SK-N-SH (cell line): ENCODE measurements around the gene PCAT6. TPM values are rescaled to one million over a fixed set of nuclear protein-coding genes. Genes with fewer than 3 reads are reported as not detected.

ENCODE experiments used
- CTCF ChIA-PET: fragments of 300-600, 350-600 bp; formaldehyde crosslinking; extraction: SDS; loops from one replicate; lab custom pipeline; 2021; lab: Yijun Ruan, JAX
- POLR2A ChIA-PET: fragments of 350-600 bp; sonication (Branson Sonifier 250); formaldehyde crosslinking; extraction: SDS; loops from one replicate; lab custom pipeline; 2020; ENCODE audit warnings: antibody characterized with exemption, inconsistent platforms; lab: Yijun Ruan, JAX
- DNase-seq: peaks from one replicate; pipeline ENCODE4 v3.0.0; 2012
- H2AFZ ChIP-seq: fragments of 200-600 bp; sonication (generic); 2 replicates; pipeline ENCODE4 v1.8.1; 2016; ENCODE audit warnings: antibody characterized with exemption, mild to moderate bottlenecking, low read depth
- H3F3A ChIP-seq: fragments of 200-600 bp; sonication (generic); replicated peaks from 2 replicates; pipeline ENCODE3; 2016; ENCODE audit warnings: antibody characterized with exemption, mild to moderate bottlenecking; ENCODE audit not compliant: insufficient read depth
- H3K27ac ChIP-seq, 2 experiments: fragments of 200-500 bp in 1 of 2; fragments of 200-600 bp in 1 of 2; sonication (Bioruptor generic) in 1 of 2; sonication (generic), shearing (Covaris generic) in 1 of 2; 2 replicates each; pipeline versions ENCODE4 v1.5.1 to v1.6.1; 2014 to 2016; ENCODE audit warnings: low read depth in 2 of 2, inconsistent platforms in 1 of 2, low read length in 1 of 2, mild to moderate bottlenecking in 1 of 2, mixed read lengths in 1 of 2
- H3K27me3 ChIP-seq: fragments of 200-600 bp; sonication (generic), shearing (Covaris generic); 2 replicates; pipeline ENCODE4 v1.6.1; 2016; ENCODE audit warnings: mixed run types; ENCODE audit not compliant: insufficient read depth
- H3K36me3 ChIP-seq, 2 experiments: fragments of 200-500 bp in 1 of 2; fragments of 200-600 bp in 1 of 2; sonication (Bioruptor generic) in 1 of 2; sonication (generic) in 1 of 2; replicated peaks in 1 of 2; 2 replicates each; pipeline versions ENCODE3 to v1.5.1; 2014 to 2016; ENCODE audit warnings: low read length in 1 of 2, mild to moderate bottlenecking in 1 of 2; ENCODE audit not compliant: insufficient read depth in 2 of 2, control insufficient read depth in 1 of 2
- H3K4me1 ChIP-seq, 2 experiments: fragments of 200-500 bp in 1 of 2; fragments of 200-600 bp in 1 of 2; sonication (Bioruptor generic) in 1 of 2; sonication (generic), shearing (Covaris generic) in 1 of 2; 2 replicates each; pipeline versions ENCODE4 v1.5.1 to v1.6.1; 2014 to 2016; ENCODE audit warnings: low read depth in 1 of 2, low read length in 1 of 2, mixed run types in 1 of 2; ENCODE audit not compliant: insufficient read depth in 2 of 2, control insufficient read depth in 1 of 2
- H3K4me2 ChIP-seq: fragments of 200-600 bp; sonication (generic), shearing (Covaris generic); 2 replicates; pipeline ENCODE4 v1.6.1; 2017; ENCODE audit warnings: mixed run types
- H3K4me3 ChIP-seq, 2 experiments: fragments of 200-500 bp in 1 of 2; fragments of 200-600 bp in 1 of 2; sonication (Bioruptor generic) in 1 of 2; sonication (generic), shearing (Covaris generic) in 1 of 2; 2 replicates each; pipeline versions ENCODE4 v1.5.1 to v1.8.1; 2014 to 2016; ENCODE audit warnings: low read depth in 2 of 2, inconsistent platforms in 1 of 2, low read length in 1 of 2, mild to moderate bottlenecking in 1 of 2, mixed read lengths in 1 of 2, moderate library complexity in 1 of 2
- H3K79me2 ChIP-seq: fragments of 200-600 bp; sonication (generic); 2 replicates; pipeline ENCODE4 v1.8.1; 2017; ENCODE audit warnings: mild to moderate bottlenecking; ENCODE audit not compliant: insufficient read depth
- H3K9ac ChIP-seq: fragments of 200-600 bp; sonication (generic); 2 replicates; pipeline ENCODE4 v1.6.1; 2017; ENCODE audit warnings: mixed run types
- H3K9me2 ChIP-seq: fragments of 200-600 bp; sonication (generic); 2 replicates; pipeline ENCODE4 v1.6.1; 2017; ENCODE audit warnings: mixed run types
- H3K9me3 ChIP-seq: fragments of 200-600 bp; sonication (generic); 2 replicates; pipeline ENCODE4 v1.6.1; 2017; ENCODE audit warnings: mixed run types, mild to moderate bottlenecking, moderate library complexity
- H4K20me1 ChIP-seq: fragments of 200-600 bp; sonication (generic); 2 replicates; pipeline ENCODE4 v1.6.1; 2017; ENCODE audit warnings: mild to moderate bottlenecking, mixed run types; ENCODE audit not compliant: insufficient read depth
- EZH2phosphoT487 ChIP-seq: fragments of 200-600 bp; sonication (generic); IDR thresholded peaks from 2 replicates; pipeline ENCODE4 v1.6.1; 2017; ENCODE audit warnings: low read depth, mixed run types, mild to moderate bottlenecking, antibody characterized with exemption, moderate library complexity, borderline replicate concordance
- FOSL2 ChIP-seq: IDR thresholded peaks from 2 replicates; pipeline ENCODE4 v1.4.0; 2012; ENCODE audit warnings: low read depth, mild to moderate bottlenecking, moderate library complexity, borderline replicate concordance
- FOXJ3 ChIP-seq: sonication (generic); formaldehyde crosslinking; IDR thresholded peaks from 2 replicates; pipeline ENCODE4 v1.5.1; 2020; ENCODE audit warnings: mild to moderate bottlenecking, missing genetic modification reagents
- MXI1 ChIP-seq: IDR thresholded peaks from 2 replicates; pipeline ENCODE4 v1.6.1; 2012; ENCODE audit warnings: mild to moderate bottlenecking, low read depth, low read length, improper control_type of control experiment
- POLR2AphosphoS5 ChIP-seq: IDR thresholded peaks from 2 replicates; pipeline ENCODE4 v1.6.1; 2012; ENCODE audit warnings: low read depth, low read length
- RAD21 ChIP-seq: IDR thresholded peaks from 2 replicates; pipeline ENCODE4 v1.6.1; 2012; ENCODE audit warnings: mild to moderate bottlenecking, low read length
- REST ChIP-seq: IDR thresholded peaks from 2 replicates; pipeline ENCODE4 v1.6.1; 2012; ENCODE audit warnings: mild to moderate bottlenecking, low read depth, low read length, moderate library complexity
- SIN3A ChIP-seq: IDR thresholded peaks from 2 replicates; pipeline ENCODE4 v1.6.1; 2012; ENCODE audit warnings: low read depth, mild to moderate bottlenecking, low read length, moderate library complexity, borderline replicate concordance
- TAF1 ChIP-seq: IDR thresholded peaks from 2 replicates; pipeline ENCODE4 v1.6.1; 2012; ENCODE audit warnings: low read depth, mild to moderate bottlenecking, low read length, moderate library complexity, borderline replicate concordance
- TEAD4 ChIP-seq: IDR thresholded peaks from 2 replicates; pipeline ENCODE4 v1.4.0; 2012; ENCODE audit warnings: mild to moderate bottlenecking, borderline replicate concordance; ENCODE audit not compliant: insufficient read depth
- ZBTB33 ChIP-seq: IDR thresholded peaks from 2 replicates; pipeline ENCODE4 v1.4.0; 2012; ENCODE audit warnings: low read depth, borderline replicate concordance
- WGBS: methylation state at CpG from one replicate; pipeline ENCODE4 v1.1.6; 2017; ENCODE audit warnings: low lambda C conversion rate; 5-methylcytosine and 5-hydroxymethylcytosine counted together
- polyA plus RNA-seq, 3 experiments: library from polyadenylated mRNA; depleted of rRNA; stranded (reverse); fragments of >200 nt; gene quantifications; 2 replicates each; pipeline ENCODE4 v1.2.3, GENCODE V29; 2012

The PCAT6 gene
- polyA plus RNA-seq, 1 of the 3 experiments (the other 2 are of a cell fraction) = 6.9 TPM

GRCh38 chr1:202807926-202808757, 2.6 kb upstream of the PCAT6 start, which contains the start of gene KDM5B (continued):
- TF ChIP-seq ZBTB33 (no peak), FOXJ3 (no peak; the same call in 1 of the 2 replicates), REST (no peak), RAD21 (no peak), TEAD4 (0 out of 2 replicates have a peak, but pooled peaks have one; percentile 14), POLR2AphosphoS5 (peak; percentile 97), EZH2phosphoT487 (no peak)

- H3K9ac ChIP-seq = no peak overlapping the region
- 88% methylated on average over 15 of the region's 15 CpGs for WGBS
- peak overlapping the region; percentile 60 to 91; a peak in 3 of 4 replicates for H3K27ac ChIP-seq
- H3K9me3 ChIP-seq = no peaks in the 10 kb centered on the region
- peak overlapping the region; percentile 96; the same call in 1 of the 2 replicates for H2AFZ ChIP-seq
- peak overlapping the region; percentile 94 for H3K4me2 ChIP-seq
- ChIA-PET CTCF (interaction anchor here (0.9 to 1.9 kb wide), 4 partner anchors 12 to 44 kb away, joined by 3 to 5 read pairs (median 4); no protein-coding TSS in a partner anchor), POLR2A (interaction anchor here (0.8 kb wide), 1 partner anchor 9 kb away, joined by 4 read pairs; no protein-coding TSS in a partner anchor)
- H3K36me3 ChIP-seq = no peaks in the 10 kb centered on the region
- H3K4me1 ChIP-seq = peaks cover 19 to 34% of the 10 kb centered on the region in 2 experiments; a peak in 3 of 4 replicates
- H3K9me2 ChIP-seq = no peaks in the 10 kb centered on the region
- no peaks in the 10 kb centered on the region for H3K27me3 ChIP-seq
- H3K79me2 ChIP-seq = peaks cover 35% of the 10 kb centered on the region
- DNase-seq = no peak
- H4K20me1 ChIP-seq = peaks cover 23% of the 10 kb centered on the region
- H3K4me3 ChIP-seq = no peak overlapping the region; a peak in 1 of 4 replicates
- H3F3A ChIP-seq = peaks cover 6% of the 10 kb centered on the region
- TF ChIP-seq FOSL2 (no peak), SIN3A (no peak), ZBTB33 (no peak), TAF1 (no peak), EZH2phosphoT487 (no peak), MXI1 (no peak)
Measured at GRCh38 chr1:202809597-202810159, 1.1 kb upstream of the PCAT6 start.
